Right lung (tissue), 5 donors: ENCODE data around the gene TTBK1. TPM values are rescaled to one million over a fixed set of nuclear protein-coding genes. Genes with fewer than 3 reads are reported as not detected.

Experiments used
- polyA plus RNA-seq, 5 donors: library from polyadenylated mRNA; unstranded; fragments of 120-200 nt; gene quantifications; one replicate each; pipeline versions ENCODE4 v1.2.1 to v1.2.3, GENCODE V29; 2013; ENCODE audit warnings: inconsistent platforms in 1 of 5, low replicate concordance in 1 of 5; ENCODE audit not compliant: insufficient read length in 5 of 5, insufficient read depth in 1 of 5

The TTBK1 gene
- polyA plus RNA-seq, 5 donors = 0.27 to 0.87 (median 0.56) TPM

Other genes starting within 250 kb of the TTBK1 start
- 10 to 100 TPM; 77.5 to 90.4 (median 86.1) TPM for gene MEA1, start 229.5 kb upstream of the TTBK1 start, polyA plus RNA-seq
- gene KLHDC3, start 229.2 kb upstream of the TTBK1 start, polyA plus RNA-seq = 100 to 1,000 TPM in 3 of 5 donors, 10 to 100 TPM in 2; 94.1 to 113 (median 101) TPM
- gene RRP36, start 221.9 kb upstream of the TTBK1 start, polyA plus RNA-seq = 10 to 100 TPM; 45.7 to 51.6 (median 50.2) TPM
- gene CUL7, start 189.6 kb upstream of the TTBK1 start, polyA plus RNA-seq = 10 to 100 TPM; 33.6 to 51.1 (median 42.4) TPM
- 10 to 100 TPM; 35.8 to 54.1 (median 43.8) TPM for gene MRPL2, start 184.0 kb upstream of the TTBK1 start, polyA plus RNA-seq
- 10 to 100 TPM; 44.0 to 59.8 (median 45.1) TPM for gene KLC4, start 183.8 kb upstream of the TTBK1 start, polyA plus RNA-seq
- 100 to 1,000 TPM; 232 to 304 (median 271) TPM for gene PTK7, start 167.2 kb upstream of the TTBK1 start, polyA plus RNA-seq
- 10 to 100 TPM; 20.5 to 31.5 (median 27.1) TPM for gene SRF, start 72.2 kb upstream of the TTBK1 start, polyA plus RNA-seq
- gene CUL9, start 61.3 kb upstream of the TTBK1 start, polyA plus RNA-seq = 10 to 100 TPM; 32.2 to 40.3 (median 37.6) TPM
- gene DNPH1, start 14.0 kb upstream of the TTBK1 start, polyA plus RNA-seq = 10 to 100 TPM; 21.3 to 44.9 (median 28.6) TPM
- gene SLC22A7, start 54.8 kb downstream of the TTBK1 start, polyA plus RNA-seq = under 1 TPM in 4 of 5 donors, not detected in 1; 0.17 to 0.39 (median 0.24) TPM
- 1 to 10 TPM; 3.1 to 6.2 (median 3.9) TPM for gene CRIP3, start 65.3 kb downstream of the TTBK1 start, polyA plus RNA-seq
- gene ZNF318, start 126.2 kb downstream of the TTBK1 start, polyA plus RNA-seq = 10 to 100 TPM; 25.8 to 35.4 (median 31.6) TPM
- gene ABCC10, start 184.1 kb downstream of the TTBK1 start, polyA plus RNA-seq = 10 to 100 TPM; 19.7 to 29.2 (median 25.5) TPM
- gene DLK2, start 212.1 kb downstream of the TTBK1 start, polyA plus RNA-seq = 1 to 10 TPM; 1.2 to 2.6 (median 1.8) TPM
- gene TJAP1, start 234.1 kb downstream of the TTBK1 start, polyA plus RNA-seq = 10 to 100 TPM; 32.6 to 45.4 (median 42.9) TPM